ENCODE results near the gene INTS15.

INTS15 gene

GRCh38 chr7:6619961-6620360 lies 30.1 kb downstream of the INTS15 start:
- DNase-seq, result no peak

GRCh38 chr7:6621195-6622133 lies 31.6 kb downstream of the INTS15 start:
- peak; percentile 76 for DNase-seq

GRCh38 chr7:6622134-6622710 lies 32.4 kb downstream of the INTS15 start:
- no peak for DNase-seq

GRCh38 chr7:6623589-6624245 lies 33.9 kb downstream of the INTS15 start:
- peak; percentile 0 for DNase-seq

- no peak for DNase-seq
Observed at GRCh38 chr7:6624246-6624611, 34.4 kb downstream of the INTS15 start.

- no peak for DNase-seq
Observed at GRCh38 chr7:6628045-6628444, 38.2 kb downstream of the INTS15 start.

GRCh38 chr7:6630007-6630849 lies 40.4 kb downstream of the INTS15 start:
- no peak for DNase-seq

- DNase-seq, result no peak
Observed at GRCh38 chr7:6631605-6632004, 41.8 kb downstream of the INTS15 start.

- no peak for DNase-seq
Observed at GRCh38 chr7:6634021-6634420, 44.2 kb downstream of the INTS15 start.

GRCh38 chr7:6634971-6635370 lies 45.1 kb downstream of the INTS15 start:
- DNase-seq, result peak; percentile 79

- peak; percentile 26 for DNase-seq
Observed at GRCh38 chr7:6636741-6637543, 47.1 kb downstream of the INTS15 start, which contains the start of gene ZNF316. TSS of gene ZNF316 (plus strand) at chr7:6637318. CDS start at chr7:6642410, 5,092 bp downstream.

GRCh38 chr7:6637544-6638229 lies 47.9 kb downstream of the INTS15 start:
- peak; percentile 7 for DNase-seq

- no peak for DNase-seq
Observed at GRCh38 chr7:6639032-6639431, 49.2 kb downstream of the INTS15 start.

GRCh38 chr7:6639627-6640026 lies 49.8 kb downstream of the INTS15 start:
- no peak for DNase-seq

GRCh38 chr7:6640246-6640721 lies 50.5 kb downstream of the INTS15 start:
- peak; percentile 50 for DNase-seq

- no peak for DNase-seq
Observed at GRCh38 chr7:6641305-6642035, 51.6 kb downstream of the INTS15 start.

- no peak for DNase-seq
Observed at GRCh38 chr7:6642239-6642839, 52.5 kb downstream of the INTS15 start.

- no peak for DNase-seq
Observed at GRCh38 chr7:6642861-6643640, 53.2 kb downstream of the INTS15 start.
